ENCODE data around the gene CCNK. TPM values are rescaled to one million over a fixed set of nuclear protein-coding genes. Genes with fewer than 3 reads are reported as not detected.
A peak's percentile ranks its signal among the peaks of the same experiment; 100 is the strongest.

Gene CCNK
- total RNA-seq, 2 donors from 2014 or later: 5.3 to 9.6 TPM

- H3K4me3 ChIP-seq: no peak overlapping the region
- DNase-seq: no peak
- peaks cover 46% of the 10 kb centered on the region for H3K4me1 ChIP-seq
- peak; percentile 30 for ATAC-seq
- H3K36me3 ChIP-seq (replicated peaks in 1 of 2; ENCODE audit: insufficient read depth in 1 of 2, low read depth in 2 of 2): no peaks in the 10 kb centered on the region
- intact Hi-C loops (cut with DNase I): no loop called here
- TF ChIP-seq POLR2A (IDR thresholded peaks at IDR 0.05): no peak
- no peak for TF ChIP-seq CTCF (IDR thresholded peaks at IDR 0.05)
- H3K27ac ChIP-seq: peak overlapping the region in 1 of 4 donors; percentile 13
- H3K27me3 ChIP-seq: no peaks in the 10 kb centered on the region
- 73 to 74% methylated on average over 11 to 18 of the region's 18 CpGs for WGBS, 2 donors
- no peaks in the 10 kb centered on the region for H3K9me3 ChIP-seq
These were observed 60.7 kb downstream of the CCNK start for GRCh38 chr14:99541677-99542470.

- no peak overlapping the region for H3K27ac ChIP-seq
- H3K27me3 ChIP-seq: no peaks in the 10 kb centered on the region
- no peak overlapping the region for H3K4me3 ChIP-seq
- intact Hi-C loops (cut with DNase I): no loop called here
- DNase-seq (no peak), ATAC-seq (no peak)
- H3K36me3 ChIP-seq (replicated peaks in 1 of 2; ENCODE audit: insufficient read depth in 1 of 2, low read depth in 2 of 2): no peaks in the 10 kb centered on the region
- no peaks in the 10 kb centered on the region for H3K9me3 ChIP-seq
- 90 to 95% methylated on average over 9 to 11 of the region's 13 CpGs for WGBS, 2 donors
- H3K4me1 ChIP-seq: peaks cover 40% of the 10 kb centered on the region
- TF ChIP-seq CTCF (IDR thresholded peaks at IDR 0.05) (no peak), POLR2A (IDR thresholded peaks at IDR 0.05) (no peak)
These were observed 61.4 kb downstream of the CCNK start for GRCh38 chr14:99542566-99542965.

- no peaks in the 10 kb centered on the region for H3K27me3 ChIP-seq
- no peak overlapping the region for H3K4me3 ChIP-seq
- 86 to 94% methylated on average over 4 of the region's 4 CpGs for WGBS, 2 donors
- no peak for TF ChIP-seq POLR2A (IDR thresholded peaks at IDR 0.05)
- TF ChIP-seq CTCF (IDR thresholded peaks at IDR 0.05): no peak
- no peaks in the 10 kb centered on the region for H3K36me3 ChIP-seq (replicated peaks in 1 of 2; ENCODE audit: insufficient read depth in 1 of 2, low read depth in 2 of 2)
- ATAC-seq (no peak), DNase-seq (no peak)
- H3K27ac ChIP-seq: no peak overlapping the region
- intact Hi-C loops (cut with DNase I): no loop called here
- no peaks in the 10 kb centered on the region for H3K9me3 ChIP-seq
- H3K4me1 ChIP-seq: peaks cover 32% of the 10 kb centered on the region
These were observed 62.2 kb downstream of the CCNK start for GRCh38 chr14:99543370-99543769.

- WGBS, 2 donors: 84 to 85% methylated on average over 5 to 12 of the region's 12 CpGs
These were observed 62.8 kb downstream of the CCNK start for GRCh38 chr14:99543985-99544384.

More at GRCh38 chr14:99543985-99544384, 62.8 kb downstream of the CCNK start:
- ATAC-seq (no peak), DNase-seq (no peak)
- Histone ChIP-seq H3K36me3 (replicated peaks in 1 of 2; ENCODE audit: insufficient read depth in 1 of 2, low read depth in 2 of 2) (no peaks in the 10 kb centered on the region), H3K4me3 (no peak overlapping the region), H3K9me3 (no peaks in the 10 kb centered on the region), H3K27ac (no peak overlapping the region), H3K4me1 (peaks cover 26% of the 10 kb centered on the region), H3K27me3 (no peaks in the 10 kb centered on the region)
- TF ChIP-seq POLR2A (IDR thresholded peaks at IDR 0.05) (no peak), CTCF (IDR thresholded peaks at IDR 0.05) (no peak)
- intact Hi-C loops (cut with DNase I): no loop called here
